Measurements from ENCODE around the gene PAFAH1B1.

DNA sequence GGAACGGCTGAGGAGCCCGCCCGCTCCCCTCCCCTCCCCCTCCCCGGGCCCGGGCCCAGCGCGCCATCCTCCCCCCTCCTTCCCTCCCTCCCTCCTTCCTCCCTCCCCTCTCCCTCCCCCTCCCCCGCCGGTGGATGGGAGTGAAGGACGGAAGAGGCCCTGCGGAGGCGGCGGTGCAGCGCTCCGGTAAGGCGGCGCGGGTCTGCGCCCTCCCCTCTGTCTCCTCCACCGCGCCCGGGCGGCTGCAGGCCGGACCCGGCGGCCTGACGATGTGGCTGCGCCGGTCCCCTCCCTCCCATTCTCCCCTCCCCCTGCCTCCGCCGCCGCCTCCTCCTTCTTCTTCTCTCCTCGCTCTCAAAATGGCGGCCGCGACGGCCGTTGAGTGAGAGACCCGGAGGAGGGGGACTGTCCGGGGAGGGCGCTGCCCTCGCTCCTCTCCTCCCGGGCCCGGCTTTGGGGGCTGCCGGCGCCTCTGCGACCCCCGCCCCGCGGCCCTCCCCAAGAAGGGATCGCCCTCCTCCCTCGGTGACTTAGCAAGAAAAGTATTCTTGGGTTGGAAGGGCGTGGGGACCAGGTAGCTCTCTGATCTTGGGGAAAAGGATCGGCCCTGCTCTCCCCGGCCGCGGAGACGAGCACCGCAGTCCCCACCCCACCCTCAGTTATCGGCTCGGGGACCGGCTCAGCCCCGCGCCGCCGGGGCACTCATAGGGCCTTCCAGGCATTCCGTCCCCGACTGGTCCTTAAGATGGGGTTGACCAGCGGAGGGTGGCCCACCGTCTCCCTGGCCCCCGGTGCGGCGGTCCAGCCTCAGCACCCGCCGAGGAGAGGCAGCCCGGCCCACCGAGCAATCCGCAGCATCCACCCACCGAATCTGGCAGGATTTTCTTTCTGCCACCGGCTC is 617 bp downstream of the PAFAH1B1 start:
- TF ChIP-seq, protein P1, sequence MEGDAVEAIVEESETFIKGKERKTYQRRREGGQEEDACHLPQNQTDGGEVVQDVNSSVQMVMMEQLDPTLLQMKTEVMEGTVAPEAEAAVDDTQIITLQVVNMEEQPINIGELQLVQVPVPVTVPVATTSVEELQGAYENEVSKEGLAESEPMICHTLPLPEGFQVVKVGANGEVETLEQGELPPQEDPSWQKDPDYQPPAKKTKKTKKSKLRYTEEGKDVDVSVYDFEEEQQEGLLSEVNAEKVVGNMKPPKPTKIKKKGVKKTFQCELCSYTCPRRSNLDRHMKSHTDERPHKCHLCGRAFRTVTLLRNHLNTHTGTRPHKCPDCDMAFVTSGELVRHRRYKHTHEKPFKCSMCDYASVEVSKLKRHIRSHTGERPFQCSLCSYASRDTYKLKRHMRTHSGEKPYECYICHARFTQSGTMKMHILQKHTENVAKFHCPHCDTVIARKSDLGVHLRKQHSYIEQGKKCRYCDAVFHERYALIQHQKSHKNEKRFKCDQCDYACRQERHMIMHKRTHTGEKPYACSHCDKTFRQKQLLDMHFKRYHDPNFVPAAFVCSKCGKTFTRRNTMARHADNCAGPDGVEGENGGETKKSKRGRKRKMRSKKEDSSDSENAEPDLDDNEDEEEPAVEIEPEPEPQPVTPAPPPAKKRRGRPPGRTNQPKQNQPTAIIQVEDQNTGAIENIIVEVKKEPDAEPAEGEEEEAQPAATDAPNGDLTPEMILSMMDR (conservative IDR thresholded peaks at IDR 0.05; ENCODE audit: low read depth, low read length), result no peak
- TF ChIP-seq EZH2 (IDR thresholded peaks at IDR 0.05; ENCODE audit: low read length, unreplicated experiment), result no peak

Data from PC-3 (cell line).